ENCODE measurements around the gene SYTL3. TPM values are rescaled to one million over a fixed set of nuclear protein-coding genes. Genes with fewer than 3 reads are reported as not detected.
"Not testable (repeated sequence)": the region's sequence is repeated elsewhere in the genome, so short reads cannot be mapped to it uniquely, and the experiment has no call there.

The SYTL3 gene
- total RNA-seq, 4 donors from 2014 or later: 4.8 to 23.1 (median 11.3) TPM

GRCh38 chr6:158654498-158654897 is 4.6 kb downstream of the SYTL3 start:
- TF ChIP-seq POLR2A (IDR thresholded peaks at IDR 0.05) (no peak), CTCF (IDR thresholded peaks at IDR 0.05) (no peak)
- no peaks in the 10 kb centered on the region for H3K36me3 ChIP-seq
- peak in 2 of 3 donors; percentile 36 to 78 for DNase-seq
- no peaks in the 10 kb centered on the region for H3K9me3 ChIP-seq
- H3K4me3 ChIP-seq: no peak overlapping the region
- no peaks in the 10 kb centered on the region for H3K27me3 ChIP-seq
- peak overlapping the region; percentile 80 to 91 (median 83) for H3K27ac ChIP-seq
- H3K4me1 ChIP-seq: peaks cover 0 to 20% (median 9%) of the 10 kb centered on the region in 4 donors

- peaks cover 0 to 20% (median 7%) of the 10 kb centered on the region in 4 donors for H3K4me1 ChIP-seq
- TF ChIP-seq POLR2A (IDR thresholded peaks at IDR 0.05) (no peak), CTCF (IDR thresholded peaks at IDR 0.05) (no peak)
- no peaks in the 10 kb centered on the region for H3K36me3 ChIP-seq
- H3K27me3 ChIP-seq: no peaks in the 10 kb centered on the region
- no peak overlapping the region for H3K4me3 ChIP-seq
- DNase-seq: peak in 2 of 3 donors; percentile 18 to 56
- peak overlapping the region; percentile 80 to 91 (median 83) for H3K27ac ChIP-seq
- H3K9me3 ChIP-seq: no peaks in the 10 kb centered on the region
These were observed 5.2 kb downstream of the SYTL3 start for GRCh38 chr6:158654960-158655489.

- no peaks in the 10 kb centered on the region for H3K36me3 ChIP-seq
- TF ChIP-seq CTCF (IDR thresholded peaks at IDR 0.05): no peak
- TF ChIP-seq POLR2A (IDR thresholded peaks at IDR 0.05): no peak
- H3K4me3 ChIP-seq: no peak overlapping the region
- H3K4me1 ChIP-seq: peaks cover 0 to 20% (median 7%) of the 10 kb centered on the region in 4 donors
- no peaks in the 10 kb centered on the region for H3K27me3 ChIP-seq
- no peaks in the 10 kb centered on the region for H3K9me3 ChIP-seq
- H3K27ac ChIP-seq: peak overlapping the region; percentile 80 to 91 (median 83)
- peak in 2 of 3 donors; percentile 16 to 49 for DNase-seq
These were observed 6.0 kb downstream of the SYTL3 start for GRCh38 chr6:158655569-158656450.

GRCh38 chr6:158656986-158657385 is 7.1 kb downstream of the SYTL3 start:
- peaks cover 0 to 20% (median 7%) of the 10 kb centered on the region in 4 donors for H3K4me1 ChIP-seq
- H3K9me3 ChIP-seq, H3K36me3 ChIP-seq, H3K4me3 ChIP-seq, H3K27me3 ChIP-seq, H3K27ac ChIP-seq: not testable (repeated sequence)
- peak; percentile 15 to 78 (median 65) for DNase-seq

- no peaks in the 10 kb centered on the region for H3K36me3 ChIP-seq
- H3K4me1 ChIP-seq: peaks cover 0 to 23% (median 0%) of the 10 kb centered on the region in 4 donors
- H3K9me3 ChIP-seq: no peaks in the 10 kb centered on the region
- TF ChIP-seq CTCF (IDR thresholded peaks at IDR 0.05) (peak; percentile 38 to 79 (median 58)), POLR2A (IDR thresholded peaks at IDR 0.05) (no peak)
- no peaks in the 10 kb centered on the region for H3K27me3 ChIP-seq
- H3K4me3 ChIP-seq: no peak overlapping the region
- peak overlapping the region in 2 of 4 donors; percentile 20 to 59 for H3K27ac ChIP-seq
- DNase-seq: peak in 2 of 3 donors; percentile 59 to 77
These were observed 10.5 kb downstream of the SYTL3 start for GRCh38 chr6:158660333-158660754.

- Histone ChIP-seq H3K27me3 (no peaks in the 10 kb centered on the region), H3K27ac (no peak overlapping the region), H3K4me1 (peaks cover 0 to 16% (median 0%) of the 10 kb centered on the region in 4 donors), H3K9me3 (no peaks in the 10 kb centered on the region), H3K4me3 (no peak overlapping the region), H3K36me3 (no peaks in the 10 kb centered on the region)
- DNase-seq: peak in 1 of 3 donors; percentile 31
- TF ChIP-seq CTCF (IDR thresholded peaks at IDR 0.05) (peak in 1 of 6 experiments; percentile 8), POLR2A (IDR thresholded peaks at IDR 0.05) (no peak)
These were observed 11.4 kb downstream of the SYTL3 start for GRCh38 chr6:158661156-158661685.

Measured in Peyer's patch (tissue), 4 donors.